NCI-H510A (cell line): ENCODE measurements around the gene RASGEF1B.
A peak's percentile ranks its signal among the peaks of the same experiment; 100 is the strongest.
"Not testable (repeated sequence)": the region's sequence is repeated elsewhere in the genome, so short reads cannot be mapped to it uniquely, and the experiment has no call there.

Experiments
- DNase-seq: peaks from one replicate; lab custom pipeline; 2025; lab: John Stamatoyannopoulos, UW

Gene RASGEF1B

DNA sequence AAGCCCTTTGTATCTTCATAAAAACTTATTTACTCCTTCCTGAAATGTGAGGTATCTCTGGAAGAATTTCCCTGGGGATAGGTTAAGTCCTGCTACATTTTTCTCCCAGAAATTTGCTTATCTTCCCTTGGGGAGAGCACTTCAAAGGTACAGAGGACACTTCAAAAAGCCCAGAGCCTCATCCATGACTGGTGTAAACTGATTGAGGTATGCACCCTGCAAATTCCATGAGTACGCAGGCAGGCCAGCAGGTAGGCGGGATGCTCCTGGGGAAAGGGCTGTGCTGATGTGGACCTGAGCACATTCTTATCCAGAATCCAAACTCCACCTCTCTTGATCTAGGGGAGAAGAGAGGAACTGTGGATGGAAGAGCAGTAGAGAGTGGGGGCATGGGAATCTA, 26.3 kb upstream of the RASGEF1B start:
- DNase-seq: no peak

GRCh38 chr4:81495345-81495744, 23.6 kb upstream of the RASGEF1B start:
- no peak for DNase-seq

GRCh38 chr4:81494031-81494431, 22.3 kb upstream of the RASGEF1B start:
- DNase-seq: no peak

DNA sequence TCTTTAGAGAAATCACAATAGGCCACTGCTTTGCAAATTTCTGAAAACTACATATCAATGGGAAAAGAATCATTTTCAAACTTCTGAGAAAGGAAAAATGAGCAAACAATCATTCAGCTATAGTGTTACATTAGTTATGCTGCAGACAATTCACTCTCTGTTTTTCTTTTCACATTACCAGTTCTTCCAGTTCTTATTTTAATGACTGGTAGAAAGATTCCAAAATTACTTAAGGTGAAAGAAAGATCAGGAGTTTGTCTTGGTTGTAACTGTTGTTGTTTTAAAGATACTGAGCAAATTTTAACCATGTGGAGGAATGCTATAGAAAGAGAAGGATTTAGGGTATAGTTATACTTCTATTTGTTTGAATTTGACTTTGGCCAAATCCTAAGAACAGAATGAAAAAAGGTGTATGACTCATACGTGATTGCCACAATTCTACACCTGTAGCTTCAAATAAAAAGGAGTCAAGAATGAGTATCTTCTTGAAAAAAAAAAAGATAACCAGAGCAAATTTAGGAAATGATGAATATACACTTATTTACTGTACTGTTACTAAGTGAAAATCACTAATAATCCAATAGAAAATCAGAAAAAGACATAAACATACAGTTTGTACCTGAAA, 21.0 kb upstream of the RASGEF1B start:
- no peak for DNase-seq

GRCh38 chr4:81491943-81492342, 20.2 kb upstream of the RASGEF1B start:
- no peak for DNase-seq

GRCh38 chr4:81490403-81491160, 18.9 kb upstream of the RASGEF1B start:
- no peak for DNase-seq

- no peak for DNase-seq
Measured at GRCh38 chr4:81486502-81486901, 14.8 kb upstream of the RASGEF1B start.

DNA sequence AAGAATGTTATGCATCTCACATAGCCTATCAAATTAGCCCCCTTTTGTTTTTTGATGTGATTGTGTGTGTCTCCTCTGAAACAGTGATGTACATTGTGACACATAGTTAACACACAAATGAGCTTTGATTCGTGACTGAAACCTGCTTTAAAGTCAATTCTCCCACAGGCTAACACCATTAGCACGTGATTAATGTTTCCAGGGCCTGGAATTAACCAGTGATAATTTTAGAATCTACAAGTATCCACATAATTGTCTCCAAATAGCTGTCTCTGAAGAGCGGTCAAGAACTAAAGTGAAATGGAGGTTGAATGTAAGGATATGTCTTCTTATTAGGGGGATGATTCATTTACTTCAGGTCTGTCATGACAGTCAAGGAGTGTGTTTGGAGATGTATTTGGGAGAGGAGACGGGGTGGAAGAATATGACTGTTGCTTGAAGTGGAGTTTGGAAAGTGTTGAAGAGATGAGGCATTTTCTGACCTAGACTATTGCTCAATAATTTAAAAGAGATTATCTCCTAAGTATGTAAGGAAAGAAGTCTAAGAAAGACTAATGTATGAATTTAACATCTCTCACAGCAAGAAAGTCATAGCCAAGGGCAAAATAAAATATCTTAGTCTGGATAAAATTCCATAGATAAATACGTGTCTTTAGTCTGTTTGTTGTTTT, 13.7 kb upstream of the RASGEF1B start:
- no peak for DNase-seq

- no peak for DNase-seq
Measured at GRCh38 chr4:81482326-81482725, 10.6 kb upstream of the RASGEF1B start.

DNA sequence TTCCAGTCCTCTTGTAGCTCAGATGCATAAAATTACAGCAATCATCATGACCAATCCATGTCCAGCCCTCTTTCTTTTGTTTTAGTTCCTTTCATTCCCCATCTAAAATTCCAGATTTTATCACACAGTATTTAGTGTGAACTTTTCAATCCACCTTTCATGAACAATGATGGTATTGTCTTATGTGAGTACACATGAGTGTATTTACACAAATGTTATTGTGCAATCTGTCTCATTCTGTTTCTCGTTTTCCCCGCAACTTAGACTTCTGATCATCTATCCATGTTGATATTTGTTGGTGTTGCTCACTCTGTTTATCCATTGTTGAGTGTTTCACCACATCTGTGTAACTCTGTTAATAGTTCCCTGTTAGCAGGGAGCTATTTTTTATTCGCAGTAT, 9.4 kb upstream of the RASGEF1B start:
- DNase-seq: no peak

DNA sequence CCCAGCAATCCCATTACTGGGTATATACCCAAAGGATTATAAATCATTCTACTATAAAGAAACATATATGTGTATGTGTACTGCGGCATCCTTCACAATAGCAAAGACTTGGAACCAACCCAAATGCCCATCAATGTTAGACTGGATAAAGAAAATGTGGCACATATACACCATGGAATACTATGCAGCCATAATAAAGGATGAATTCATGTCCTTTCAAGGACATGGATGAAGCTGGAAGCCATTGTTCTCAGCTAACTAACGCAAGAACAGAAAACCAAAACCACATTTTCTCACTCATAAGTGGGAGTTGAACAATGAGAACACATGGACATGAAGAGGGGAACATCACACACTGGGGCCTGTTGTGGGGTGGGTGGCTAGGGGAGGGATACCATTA, 7.9 kb upstream of the RASGEF1B start:
- not testable (repeated sequence) for DNase-seq

DNA sequence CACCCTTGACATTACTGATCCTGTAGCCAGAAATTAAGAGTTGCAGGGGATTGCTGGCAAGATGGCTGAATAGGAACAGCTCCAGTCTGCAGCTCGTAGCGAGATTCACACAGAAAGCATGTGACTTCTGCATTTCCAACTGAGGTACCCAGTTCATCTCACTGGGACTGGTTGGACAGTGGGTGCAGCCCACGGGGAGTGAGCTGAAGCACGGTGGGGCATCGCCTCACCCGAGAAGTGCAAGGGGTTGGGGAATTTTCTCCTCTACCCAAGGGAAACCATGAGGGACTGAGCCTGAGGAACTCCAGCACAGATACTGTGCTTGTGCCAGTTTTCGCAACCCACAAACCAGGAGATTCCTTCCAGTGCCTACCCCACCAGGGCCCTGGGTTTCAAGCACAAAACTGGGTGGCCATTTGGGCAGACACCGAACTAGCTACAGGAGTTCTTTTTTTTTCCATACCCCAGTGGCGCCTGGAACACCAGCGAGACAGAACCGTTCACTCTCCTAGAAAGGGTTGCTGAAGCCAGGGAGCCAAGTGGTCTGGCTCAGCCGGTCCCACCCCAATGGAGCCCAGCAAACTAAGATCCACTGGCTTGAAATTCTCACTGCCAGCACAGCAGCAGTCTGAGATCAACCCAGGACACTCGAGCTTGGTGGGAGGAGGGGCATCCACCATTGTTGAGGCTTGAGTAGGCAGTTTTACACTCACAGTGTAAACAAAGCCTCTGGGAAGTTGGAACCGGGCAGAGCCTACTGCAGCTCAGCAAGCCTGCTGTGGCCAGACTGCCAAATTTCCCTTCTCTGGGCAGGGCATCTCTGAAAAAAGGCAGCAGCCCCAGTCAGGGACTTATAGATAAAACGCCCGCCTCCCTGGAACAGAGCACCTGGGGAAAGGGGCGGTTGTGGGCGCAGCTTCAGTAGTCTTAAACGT, 1.9 kb upstream of the RASGEF1B start:
- DNase-seq: peak; percentile 35

DNA sequence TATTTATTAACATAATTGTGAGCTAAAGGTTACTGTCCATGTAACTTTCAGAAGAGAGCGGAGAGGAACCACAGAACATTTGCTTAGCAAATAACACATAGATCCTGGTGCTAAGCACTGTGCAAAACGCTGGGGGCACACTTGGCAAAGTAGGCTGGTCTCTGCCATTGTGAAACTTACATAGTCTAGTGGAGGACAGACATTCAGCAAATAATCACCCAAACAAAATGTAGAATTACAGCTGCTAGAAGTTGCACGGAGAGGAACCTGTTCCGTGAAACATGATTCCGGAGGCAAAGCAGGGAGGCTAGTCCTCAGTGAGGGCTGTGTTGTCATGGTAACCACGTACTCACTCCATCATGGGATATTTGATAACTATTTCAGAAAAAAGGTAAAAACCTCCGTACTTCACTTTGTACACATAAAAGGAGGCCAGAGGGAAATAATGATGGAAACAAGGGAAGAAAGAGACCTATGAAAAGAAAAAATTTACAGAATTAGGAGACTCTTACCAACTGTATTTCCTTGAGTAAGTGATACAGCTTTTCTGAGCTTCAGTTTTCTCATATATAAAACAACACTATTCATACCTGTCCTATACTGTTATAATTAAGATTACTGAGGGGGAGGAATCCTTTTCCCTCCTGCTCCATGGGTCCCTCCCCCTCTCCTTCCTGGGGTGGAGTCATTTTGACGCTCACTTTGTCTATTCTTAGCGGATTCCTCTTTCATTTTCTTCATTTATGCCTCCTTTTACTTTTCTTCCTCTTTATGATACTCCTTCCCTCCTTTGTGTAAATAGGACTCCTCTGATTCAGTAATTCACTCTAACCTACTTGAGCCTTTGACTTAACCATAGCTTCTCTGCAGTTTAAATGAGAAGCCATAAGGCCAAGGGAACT, 825 bp upstream of the RASGEF1B start:
- no peak for DNase-seq

DNA sequence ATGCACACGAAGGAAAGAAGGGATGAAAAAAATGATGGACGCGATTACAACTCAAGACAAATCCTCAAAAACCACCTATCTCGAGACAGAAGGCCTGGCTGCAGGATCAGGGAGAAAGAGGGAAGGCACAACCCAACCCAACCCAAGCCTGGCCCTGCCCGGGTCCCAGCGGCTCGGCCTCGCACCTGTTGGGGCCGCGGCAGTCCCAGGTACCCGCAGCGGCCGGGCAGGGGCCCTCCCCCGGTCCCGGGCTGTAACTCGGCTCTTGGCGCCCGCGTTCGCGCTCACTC, 464 bp downstream of the RASGEF1B start:
- no peak for DNase-seq

- no peak for DNase-seq
Measured at GRCh38 chr4:81470456-81471297, 1.0 kb downstream of the RASGEF1B start.

- no peak for DNase-seq
Measured at GRCh38 chr4:81469781-81470455, 1.8 kb downstream of the RASGEF1B start.

DNA sequence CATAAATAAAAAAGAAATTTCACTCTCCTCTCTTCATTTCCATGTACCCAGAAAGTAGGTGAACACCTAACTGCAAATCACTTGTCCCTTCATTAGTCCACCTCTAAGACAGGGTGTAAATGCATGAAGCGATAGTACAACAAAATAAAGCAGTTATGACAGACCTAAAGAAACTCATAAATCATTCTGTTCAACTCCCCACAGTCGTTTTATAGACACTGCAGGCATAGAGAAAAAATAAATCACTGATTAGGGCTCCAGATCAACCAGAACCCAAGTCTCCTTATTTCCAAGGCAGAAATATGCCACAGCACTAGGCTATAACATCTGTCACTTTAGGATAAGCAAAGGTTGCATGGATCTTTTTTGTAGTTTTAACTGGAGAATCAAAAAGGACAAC, 3.0 kb downstream of the RASGEF1B start:
- DNase-seq: no peak

- DNase-seq: no peak
Measured at GRCh38 chr4:81467672-81467964, 4.1 kb downstream of the RASGEF1B start.

DNA sequence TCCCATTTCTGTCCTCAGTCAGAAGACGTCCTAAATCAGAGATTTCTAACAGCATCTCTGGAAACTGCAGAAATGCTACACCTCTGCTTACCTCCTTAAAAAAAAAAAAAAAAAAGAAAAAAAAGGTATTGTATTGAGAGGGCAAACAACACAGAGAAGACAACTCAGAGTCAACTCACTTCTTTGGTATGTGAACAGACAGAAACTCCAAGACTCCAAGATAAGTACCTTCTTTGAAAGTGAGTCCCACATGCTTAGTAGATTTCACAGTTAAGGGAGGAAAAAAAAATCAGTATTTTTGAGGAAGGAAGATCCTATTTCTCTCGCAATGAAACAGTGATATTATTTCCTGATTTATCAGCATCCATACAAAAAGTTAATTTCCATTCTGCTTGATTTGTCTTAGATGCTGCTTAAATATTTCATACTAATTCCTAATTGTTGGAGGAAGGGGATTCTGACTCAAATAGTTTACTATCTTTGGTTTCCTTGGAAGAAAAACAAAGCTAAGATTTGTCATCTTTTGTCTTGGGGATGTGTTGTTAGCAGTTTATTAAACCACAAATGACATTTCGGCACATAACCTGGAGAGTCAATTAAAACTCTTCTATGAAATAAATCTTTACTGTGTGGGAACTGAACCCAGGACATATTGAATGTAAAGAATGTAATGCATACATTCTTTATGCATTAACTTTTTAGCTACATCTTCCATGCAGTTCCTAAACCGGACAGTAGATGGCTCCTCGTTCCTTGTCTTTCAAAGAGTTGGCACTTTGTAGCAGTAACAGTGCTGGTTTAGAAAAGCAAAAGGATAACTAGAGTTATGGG, 4.7 kb downstream of the RASGEF1B start:
- no peak for DNase-seq
